Neuronal stem cell (in vitro differentiated cells): ENCODE data around the gene NOLC1.

Source experiments
- DNase-seq: peaks from one replicate; pipeline ENCODE4 v3.0.0-alpha.2; 2013; ENCODE audit warnings: low spot score
- H2AFZ ChIP-seq: one replicate; pipeline ENCODE4 v1.6.1; 2013; ENCODE audit warnings: mild to moderate bottlenecking, low read length, inconsistent platforms
- H2AK5ac ChIP-seq: 2 replicates; pipeline ENCODE4 v1.6.1; 2013; ENCODE audit warnings: low read depth, mild to moderate bottlenecking, inconsistent platforms, low read length, moderate library complexity, mixed read lengths
- H2BK120ac ChIP-seq: 2 replicates; pipeline ENCODE4 v1.6.1; 2013; ENCODE audit warnings: low read depth, mild to moderate bottlenecking, inconsistent platforms, low read length, moderate library complexity, mixed read lengths
- H2BK12ac ChIP-seq: one replicate; pipeline ENCODE4 v1.6.1; 2013; ENCODE audit warnings: low read length, inconsistent platforms
- H2BK15ac ChIP-seq: 2 replicates; pipeline ENCODE4 v1.6.1; 2013; ENCODE audit warnings: mild to moderate bottlenecking, low read length, inconsistent platforms, mixed read lengths
- H2BK5ac ChIP-seq: one replicate; pipeline ENCODE4 v1.6.1; 2013; ENCODE audit warnings: inconsistent platforms, mild to moderate bottlenecking, low read length, moderate library complexity
- H3K14ac ChIP-seq: one replicate; pipeline ENCODE4 v1.6.1; 2013; ENCODE audit warnings: low read length, inconsistent platforms
- H3K18ac ChIP-seq: 2 replicates; pipeline ENCODE4 v1.6.1; 2013; ENCODE audit warnings: low read length, inconsistent platforms
- H3K23ac ChIP-seq: 2 replicates; pipeline ENCODE4 v1.6.1; 2013; ENCODE audit warnings: low read depth, mild to moderate bottlenecking, mixed read lengths, low read length, inconsistent platforms; ENCODE audit not compliant: poor library complexity
- H3K27ac ChIP-seq: replicated peaks from 3 replicates; pipeline ENCODE4 v1.5.1; 2013; ENCODE audit warnings: low read length, inconsistent platforms
- H3K27me3 ChIP-seq, 3 experiments: 2 replicates each; pipeline ENCODE4 v1.6.1; 2013; ENCODE audit warnings: low read length in 3 of 3, mild to moderate bottlenecking in 2 of 3, inconsistent platforms in 1 of 3, low read depth in 1 of 3, mixed read lengths in 1 of 3, moderate library complexity in 1 of 3; ENCODE audit not compliant: control insufficient read depth in 3 of 3, insufficient read depth in 3 of 3
- H3K36me3 ChIP-seq, 2 donors: replicated peaks in 1 of 2; 2 replicates each; pipeline ENCODE4 v1.6.1; 2013; ENCODE audit warnings: low read length in 2 of 2; ENCODE audit not compliant: control insufficient read depth in 2 of 2, insufficient read depth in 2 of 2
- H3K4ac ChIP-seq: 2 replicates; pipeline ENCODE4 v1.6.1; 2013; ENCODE audit warnings: inconsistent platforms, mild to moderate bottlenecking, low read length, moderate library complexity
- H3K4me1 ChIP-seq, 2 donors: 1 replicate in 1 of 2; 2 replicates in 1 of 2; pipeline ENCODE4 v1.6.1; 2013; ENCODE audit warnings: low read length in 2 of 2, low read depth in 1 of 2; ENCODE audit not compliant: control insufficient read depth in 2 of 2, insufficient read depth in 1 of 2
- H3K4me2 ChIP-seq: one replicate; pipeline ENCODE4 v1.6.1; 2013; ENCODE audit warnings: mild to moderate bottlenecking, low read length, inconsistent platforms; ENCODE audit not compliant: insufficient read depth, poor library complexity, severe bottlenecking
- H3K4me3 ChIP-seq, 2 donors: 2 replicates each; pipeline ENCODE4 v1.5.1; 2013; ENCODE audit warnings: low read length in 2 of 2, mild to moderate bottlenecking in 2 of 2, inconsistent platforms in 1 of 2, moderate library complexity in 1 of 2
- H3K79me1 ChIP-seq: one replicate; pipeline ENCODE4 v1.6.1; 2013; ENCODE audit warnings: low read depth, mild to moderate bottlenecking, inconsistent platforms, low read length, moderate library complexity
- H3K9ac ChIP-seq: one replicate; pipeline ENCODE4 v1.6.1; 2013; ENCODE audit warnings: mild to moderate bottlenecking, low read depth, low read length, inconsistent platforms; ENCODE audit not compliant: poor library complexity
- H3K9me3 ChIP-seq, 2 donors: replicated peaks in 1 of 2; 2 replicates each; pipeline versions ENCODE3 to v1.6.1; 2013; ENCODE audit warnings: low read length in 2 of 2, mild to moderate bottlenecking in 2 of 2, inconsistent platforms in 1 of 2, low read depth in 1 of 2, mixed read lengths in 1 of 2, moderate library complexity in 1 of 2; ENCODE audit not compliant: control insufficient read depth in 2 of 2, insufficient read depth in 1 of 2
- H4K8ac ChIP-seq: one replicate; pipeline ENCODE4 v1.6.1; 2013; ENCODE audit warnings: low read depth, mild to moderate bottlenecking, inconsistent platforms, low read length, moderate library complexity
- H4K91ac ChIP-seq: one replicate; pipeline ENCODE4 v1.6.1; 2013; ENCODE audit warnings: low read length, low read depth, mild to moderate bottlenecking, inconsistent platforms; ENCODE audit not compliant: poor library complexity
- WGBS, 2 donors: extraction: QIAGEN DNeasy Blood & Tissue Kit; methylation state at CpG; one replicate each; pipeline ENCODE4 v1.1.7; 2013; ENCODE audit warnings: missing lambda C conversion rate in 2 of 2, mixed read lengths in 1 of 2; ENCODE audit not compliant: insufficient read length in 2 of 2, insufficient replicate concordance in 1 of 2; ENCODE audit errors: extremely low coverage in 2 of 2; 5-methylcytosine and 5-hydroxymethylcytosine counted together

NOLC1 gene

DNA sequence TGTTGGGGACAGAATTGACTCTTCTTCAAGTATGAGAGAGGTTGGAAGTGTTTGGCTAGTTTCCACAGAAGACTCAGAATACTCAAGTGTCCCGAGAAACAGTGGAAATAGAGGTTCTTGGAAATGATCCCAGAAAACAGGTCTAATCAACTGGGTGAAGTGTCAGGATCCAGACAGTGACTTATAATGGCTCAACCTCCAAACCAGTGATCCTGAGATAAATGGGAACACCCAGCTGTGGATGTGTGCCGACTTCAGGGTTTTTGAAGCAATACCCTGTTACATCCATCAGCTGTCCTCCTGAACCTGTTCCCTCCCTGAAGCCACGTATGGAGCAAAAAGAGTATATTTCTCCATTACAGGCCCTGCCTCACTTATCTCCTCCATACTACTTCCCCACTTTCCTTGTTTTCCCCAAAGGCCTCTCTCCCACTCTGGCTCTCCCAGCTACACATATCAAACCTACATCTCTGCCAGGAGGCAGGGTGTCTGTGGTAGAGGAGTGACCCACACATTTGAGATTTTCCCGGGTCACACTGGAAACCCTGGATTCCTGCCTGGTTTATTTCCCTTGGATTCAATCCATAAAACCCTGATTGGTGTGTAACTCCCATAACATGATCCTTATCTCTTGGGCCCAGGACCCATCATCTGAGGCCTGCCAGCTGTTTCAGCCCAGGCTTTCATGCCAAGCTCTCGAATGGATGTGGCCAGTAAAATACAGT lies 56.3 kb downstream of the NOLC1 start:
- Histone ChIP-seq H3K4me2 (no peak overlapping the region), H2BK15ac (no peak overlapping the region), H2BK120ac (no peak overlapping the region), H3K9me3 (peaks cover 2 to 8% of the 10 kb centered on the region in 2 donors), H3K4me1 (no peaks in the 10 kb centered on the region), H2BK12ac (no peak overlapping the region), H2AK5ac (no peak overlapping the region), H3K4me3 (no peak overlapping the region), H3K27me3 (no peaks in the 10 kb centered on the region), H3K9ac (no peak overlapping the region), H3K18ac (no peak overlapping the region), H3K36me3 (no peaks in the 10 kb centered on the region), H4K8ac (no peak overlapping the region), H3K23ac (no peak overlapping the region), H3K14ac (no peak overlapping the region), H3K27ac (no peak overlapping the region), H3K79me1 (no peaks in the 10 kb centered on the region), H2AFZ (no peak overlapping the region), H2BK5ac (no peak overlapping the region), H3K4ac (no peak overlapping the region), H4K91ac (no peak overlapping the region)
- no peak for DNase-seq
- WGBS, 2 donors = no CpG with 5 or more reads among the region's 5 CpGs

DNA sequence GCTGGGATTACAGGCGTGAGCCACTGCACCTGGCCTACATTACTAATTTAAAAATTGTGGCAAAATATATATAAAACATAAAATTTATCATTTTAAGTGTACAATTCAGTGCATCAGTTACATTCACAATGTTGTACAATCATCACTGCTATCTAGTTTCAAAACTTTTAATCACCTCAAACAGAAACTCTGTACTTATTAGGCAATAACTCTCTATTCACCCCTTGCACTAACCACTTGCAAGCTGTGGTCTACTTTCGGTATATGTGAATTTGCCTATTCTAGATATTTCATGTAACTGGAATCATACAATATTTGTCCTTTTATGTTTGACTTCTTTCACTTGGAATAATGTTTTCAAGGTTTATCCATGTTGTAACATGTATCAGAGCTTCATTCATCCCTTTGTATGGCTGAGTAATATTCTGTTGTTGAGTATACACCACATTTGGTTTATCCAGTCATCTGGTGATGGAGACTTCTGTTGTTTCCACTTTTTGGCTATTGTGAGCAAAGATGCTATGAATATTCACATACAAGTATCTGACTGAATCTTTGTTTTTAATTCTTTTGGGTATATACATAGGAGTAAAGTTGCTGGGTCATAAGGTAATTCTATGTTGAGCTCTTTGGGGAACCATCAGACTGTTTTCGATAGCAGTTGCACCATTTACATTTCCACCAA lies 59.6 kb downstream of the NOLC1 start:
- Histone ChIP-seq H2AFZ (no peak overlapping the region), H3K9ac (no peak overlapping the region), H3K36me3 (no peaks in the 10 kb centered on the region), H3K4me2 (no peak overlapping the region), H4K8ac (no peak overlapping the region), H2BK5ac (no peak overlapping the region), H2BK120ac (no peak overlapping the region), H3K14ac (no peak overlapping the region), H3K79me1 (no peaks in the 10 kb centered on the region), H2BK12ac (no peak overlapping the region), H2BK15ac (no peak overlapping the region), H3K27me3 (no peaks in the 10 kb centered on the region), H2AK5ac (no peak overlapping the region), H4K91ac (no peak overlapping the region), H3K23ac (no peak overlapping the region), H3K4me3 (no peak overlapping the region), H3K4ac (no peak overlapping the region), H3K27ac (no peak overlapping the region), H3K9me3 (no peaks in the 10 kb centered on the region), H3K4me1 (no peaks in the 10 kb centered on the region), H3K18ac (no peak overlapping the region)
- no peak for DNase-seq
- no CpG with 5 or more reads among the region's 3 CpGs for WGBS, 2 donors
